ENCODE results near the gene RELN. TPM values are rescaled to one million over a fixed set of nuclear protein-coding genes. Genes with fewer than 3 reads are reported as not detected.

The RELN gene
- total and polyA plus RNA-seq, 2 of the 13 experiments (the other 11 are each of a cell fraction or from before 2014, with no cell fraction given) = 315 to 332 TPM

GRCh38 chr7:103996017-103996551, 6.6 kb upstream of the RELN start (continued):
- TF ChIP-seq CTCF (CRISPR knock-in tag; IDR thresholded peaks at IDR 0.05) (no peak), THAP7 (CRISPR knock-in tag; IDR thresholded peaks at IDR 0.05) (no peak), ZBTB43 (CRISPR knock-in tag; conservative IDR thresholded peaks at IDR 0.05) (no peak), RERE (CRISPR knock-in tag; IDR thresholded peaks at IDR 0.05; ENCODE audit: low read depth) (no peak), GABPA (IDR thresholded peaks at IDR 0.05; ENCODE audit: low read depth, low read length) (no peak), GABPA (CRISPR knock-in tag; IDR thresholded peaks at IDR 0.05; ENCODE audit: low read depth) (no peak), ZBTB14 (CRISPR knock-in tag; IDR thresholded peaks at IDR 0.05) (no peak), ZNF460 (CRISPR knock-in tag; IDR thresholded peaks at IDR 0.05; ENCODE audit: borderline replicate concordance) (no peak), MZF1 (CRISPR knock-in tag; IDR thresholded peaks at IDR 0.05; ENCODE audit: borderline replicate concordance) (no peak)
